Measurements from ENCODE around the gene OR10G2.

The OR10G2 gene

DNA sequence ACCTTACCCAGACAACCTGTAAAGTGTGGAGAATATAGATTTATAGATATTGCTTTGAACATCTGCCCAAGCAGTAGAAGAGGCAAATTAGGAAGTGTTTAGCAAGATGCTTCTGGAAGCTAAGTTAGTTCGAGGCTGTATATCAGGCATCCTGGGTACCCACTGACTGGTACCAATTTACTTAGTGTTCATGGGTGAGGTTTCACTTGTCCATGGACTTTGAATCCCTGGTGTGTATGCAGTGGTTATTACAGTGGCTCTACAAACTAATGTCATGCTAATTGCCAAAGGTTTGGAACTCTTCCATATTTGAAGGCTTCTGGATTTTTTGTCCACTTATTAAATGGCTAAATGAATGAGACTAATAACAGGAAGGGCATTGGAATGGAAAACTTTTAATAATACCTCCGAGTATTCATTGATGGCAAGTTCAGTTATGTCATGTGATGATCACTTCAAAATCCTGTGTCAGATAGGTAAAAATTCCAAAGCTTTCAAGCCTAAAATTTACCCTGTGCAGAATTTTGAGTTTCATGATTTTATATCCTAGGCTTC lies 18.7 kb upstream of the OR10G2 start, which contains the start of gene OR4E2:
Gene OR4E2 (plus strand): TSS at position 505 of the 555 bp plus-strand sequence. CDS start 11,248 bp downstream, outside the sequence.
- no peak within 1 kb of the TSS for H3K27ac ChIP-seq
- H3K4me2 ChIP-seq (ENCODE audit: low read length): no peak within 1 kb of the TSS
- no peaks in the 10 kb centered on the region for H3K9me3 ChIP-seq (ENCODE audit: control insufficient read depth, low read length)
- no peaks in the 10 kb centered on the region for H3K79me2 ChIP-seq
- H3K9ac ChIP-seq: no peak within 1 kb of the TSS
- no peak within 1 kb of the TSS for H3K4me3 ChIP-seq (ENCODE audit: low read depth, low read length)
- TF ChIP-seq, protein P1, sequence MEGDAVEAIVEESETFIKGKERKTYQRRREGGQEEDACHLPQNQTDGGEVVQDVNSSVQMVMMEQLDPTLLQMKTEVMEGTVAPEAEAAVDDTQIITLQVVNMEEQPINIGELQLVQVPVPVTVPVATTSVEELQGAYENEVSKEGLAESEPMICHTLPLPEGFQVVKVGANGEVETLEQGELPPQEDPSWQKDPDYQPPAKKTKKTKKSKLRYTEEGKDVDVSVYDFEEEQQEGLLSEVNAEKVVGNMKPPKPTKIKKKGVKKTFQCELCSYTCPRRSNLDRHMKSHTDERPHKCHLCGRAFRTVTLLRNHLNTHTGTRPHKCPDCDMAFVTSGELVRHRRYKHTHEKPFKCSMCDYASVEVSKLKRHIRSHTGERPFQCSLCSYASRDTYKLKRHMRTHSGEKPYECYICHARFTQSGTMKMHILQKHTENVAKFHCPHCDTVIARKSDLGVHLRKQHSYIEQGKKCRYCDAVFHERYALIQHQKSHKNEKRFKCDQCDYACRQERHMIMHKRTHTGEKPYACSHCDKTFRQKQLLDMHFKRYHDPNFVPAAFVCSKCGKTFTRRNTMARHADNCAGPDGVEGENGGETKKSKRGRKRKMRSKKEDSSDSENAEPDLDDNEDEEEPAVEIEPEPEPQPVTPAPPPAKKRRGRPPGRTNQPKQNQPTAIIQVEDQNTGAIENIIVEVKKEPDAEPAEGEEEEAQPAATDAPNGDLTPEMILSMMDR (IDR thresholded peaks at IDR 0.05): no peak
- no peaks in the 10 kb centered on the region for H3K36me3 ChIP-seq (ENCODE audit: control insufficient read depth, insufficient read depth, low read length)
- no peaks in the 10 kb centered on the region for H3K27me3 ChIP-seq (ENCODE audit: control insufficient read depth, insufficient read depth, low read length)
- no peaks in the 10 kb centered on the region for H3K4me1 ChIP-seq
- H2AFZ ChIP-seq: no peak within 1 kb of the TSS

DNA sequence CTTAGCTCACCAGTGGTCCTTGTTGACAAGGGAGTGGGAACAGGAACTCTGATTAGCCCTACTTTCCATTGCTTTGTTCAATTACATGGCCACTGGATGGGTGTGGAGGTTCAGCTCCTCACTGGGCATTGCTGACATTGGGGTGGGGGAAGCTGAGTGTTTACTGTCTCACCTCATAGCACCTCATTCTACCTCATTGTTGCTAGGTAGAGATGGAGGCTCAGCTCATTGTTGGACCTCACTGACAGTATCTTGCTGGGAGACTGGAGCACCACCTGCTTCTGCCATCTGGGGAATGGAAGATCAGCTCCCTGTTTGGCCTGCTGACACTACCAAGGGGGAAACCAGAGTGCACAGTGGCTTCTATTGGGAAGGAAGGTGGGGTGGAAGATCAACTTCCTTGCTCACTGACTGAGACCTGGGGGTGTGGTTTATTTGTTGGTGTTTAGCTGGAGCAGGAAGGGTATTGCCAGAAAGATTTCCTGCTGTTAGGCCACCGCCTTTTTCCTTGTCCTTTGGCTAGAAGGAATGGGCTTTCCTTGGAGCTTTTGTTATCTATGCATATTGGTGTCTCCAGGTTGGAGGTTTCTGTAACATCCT lies 17.6 kb upstream of the OR10G2 start:
- Histone ChIP-seq H3K79me2 (no peaks in the 10 kb centered on the region), H3K4me1 (no peaks in the 10 kb centered on the region), H3K9me3 (ENCODE audit: control insufficient read depth, low read length) (no peaks in the 10 kb centered on the region), H2AFZ (no peak overlapping the region), H3K27me3 (ENCODE audit: control insufficient read depth, insufficient read depth, low read length) (no peaks in the 10 kb centered on the region), H3K27ac (no peak overlapping the region), H3K4me3 (ENCODE audit: low read depth, low read length) (no peak overlapping the region), H3K9ac (no peak overlapping the region), H3K4me2 (ENCODE audit: low read length) (no peak overlapping the region), H3K36me3 (ENCODE audit: control insufficient read depth, insufficient read depth, low read length) (no peaks in the 10 kb centered on the region)
- TF ChIP-seq, protein P1 (IDR thresholded peaks at IDR 0.05): no peak

DNA sequence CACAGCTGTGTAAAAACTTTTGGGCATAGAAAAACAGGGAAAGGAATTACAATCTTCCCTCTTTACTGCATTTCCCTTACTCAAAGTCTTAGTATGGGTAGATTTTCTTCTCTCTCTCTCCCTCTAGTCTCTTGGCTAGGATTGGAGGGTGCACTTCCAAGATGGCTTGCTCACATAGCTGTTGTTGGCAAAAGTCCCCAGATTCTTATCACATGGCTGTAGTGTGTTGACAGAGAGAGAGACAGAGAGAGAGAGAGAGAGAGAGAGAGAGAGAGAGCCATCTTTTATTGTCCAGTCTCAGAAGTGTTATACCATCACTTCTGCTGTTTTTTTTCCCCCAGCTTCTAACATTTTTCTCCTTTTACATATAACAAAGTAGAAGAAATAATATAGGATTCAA lies 12.6 kb upstream of the OR10G2 start:
- H3K4me2 ChIP-seq (ENCODE audit: low read length): no peak overlapping the region
- no peak overlapping the region for H2AFZ ChIP-seq
- no peaks in the 10 kb centered on the region for H3K27me3 ChIP-seq (ENCODE audit: control insufficient read depth, insufficient read depth, low read length)
- no peak overlapping the region for H3K9ac ChIP-seq
- TF ChIP-seq, protein P1 (IDR thresholded peaks at IDR 0.05): no peak
- H3K9me3 ChIP-seq (ENCODE audit: control insufficient read depth, low read length): no peaks in the 10 kb centered on the region
- no peak overlapping the region for H3K27ac ChIP-seq
- no peaks in the 10 kb centered on the region for H3K79me2 ChIP-seq
- H3K4me1 ChIP-seq: no peaks in the 10 kb centered on the region
- no peaks in the 10 kb centered on the region for H3K36me3 ChIP-seq (ENCODE audit: control insufficient read depth, insufficient read depth, low read length)
- no peak overlapping the region for H3K4me3 ChIP-seq (ENCODE audit: low read depth, low read length)

DNA sequence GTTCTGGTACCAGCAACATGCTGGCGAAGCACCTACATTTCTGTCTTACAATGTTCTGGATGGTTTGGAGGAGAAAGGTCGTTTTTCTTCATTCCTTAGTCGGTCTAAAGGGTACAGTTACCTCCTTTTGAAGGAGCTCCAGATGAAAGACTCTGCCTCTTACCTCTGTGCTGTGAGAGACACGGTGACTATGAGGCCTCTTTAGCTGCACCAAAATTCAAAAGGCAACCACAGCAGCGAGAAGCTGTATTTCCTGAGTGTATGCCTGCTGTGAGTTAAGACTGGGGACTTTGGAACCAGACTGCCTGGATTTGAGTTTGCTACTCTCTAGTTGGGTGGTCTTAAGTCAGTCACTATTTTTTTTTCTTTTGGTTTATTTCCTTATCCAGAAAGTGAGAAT lies 8.7 kb upstream of the OR10G2 start:
- no peaks in the 10 kb centered on the region for H3K9me3 ChIP-seq (ENCODE audit: control insufficient read depth, low read length)
- no peak overlapping the region for H3K4me2 ChIP-seq (ENCODE audit: low read length)
- no peaks in the 10 kb centered on the region for H3K36me3 ChIP-seq (ENCODE audit: control insufficient read depth, insufficient read depth, low read length)
- no peaks in the 10 kb centered on the region for H3K4me1 ChIP-seq
- no peak overlapping the region for H2AFZ ChIP-seq
- no peaks in the 10 kb centered on the region for H3K79me2 ChIP-seq
- H3K4me3 ChIP-seq (ENCODE audit: low read depth, low read length): no peak overlapping the region
- H3K27ac ChIP-seq: no peak overlapping the region
- no peak overlapping the region for H3K9ac ChIP-seq
- TF ChIP-seq, protein P1 (IDR thresholded peaks at IDR 0.05): no peak
- H3K27me3 ChIP-seq (ENCODE audit: control insufficient read depth, insufficient read depth, low read length): no peaks in the 10 kb centered on the region

DNA sequence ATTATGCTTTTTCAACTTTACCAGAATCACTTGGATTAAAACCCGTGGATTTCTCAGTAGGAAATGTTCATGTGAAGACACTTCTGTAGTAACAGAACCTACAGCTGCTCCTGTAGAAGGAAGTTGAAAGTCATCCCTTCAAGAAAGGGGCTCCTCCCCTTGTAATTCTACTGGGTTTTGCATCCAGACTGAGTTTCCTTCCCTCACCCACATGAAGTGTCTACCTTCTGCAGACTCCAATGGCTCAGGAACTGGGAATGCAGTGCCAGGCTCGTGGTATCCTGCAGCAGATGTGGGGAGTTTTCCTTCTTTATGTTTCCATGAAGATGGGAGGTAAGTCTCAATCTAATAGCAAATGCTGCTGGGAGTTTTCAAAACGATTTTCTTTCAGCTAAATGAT lies 7.9 kb upstream of the OR10G2 start:
- Histone ChIP-seq H3K4me2 (ENCODE audit: low read length) (no peak overlapping the region), H3K4me3 (ENCODE audit: low read depth, low read length) (no peak overlapping the region), H3K4me1 (no peaks in the 10 kb centered on the region), H3K9me3 (ENCODE audit: control insufficient read depth, low read length) (no peaks in the 10 kb centered on the region), H3K79me2 (no peaks in the 10 kb centered on the region), H3K27ac (no peak overlapping the region), H3K27me3 (ENCODE audit: control insufficient read depth, insufficient read depth, low read length) (no peaks in the 10 kb centered on the region), H2AFZ (no peak overlapping the region), H3K36me3 (ENCODE audit: control insufficient read depth, insufficient read depth, low read length) (no peaks in the 10 kb centered on the region), H3K9ac (no peak overlapping the region)
- TF ChIP-seq, protein P1 (IDR thresholded peaks at IDR 0.05): no peak
